NCI-H146 treated with DMSO at 0.1 percent for 48 hours (cell line): ENCODE results near the gene LDHD.
"Not testable (repeated sequence)": the region's sequence is repeated elsewhere in the genome, so short reads cannot be mapped to it uniquely, and the experiment has no call there.

Experiments used
- DNase-seq: peaks from one replicate; lab custom pipeline; 2025; ENCODE audit not compliant: unreplicated experiment; lab: John Stamatoyannopoulos, UW

Gene LDHD

GRCh38 chr16:75100603-75100990 lies 16.0 kb downstream of the LDHD start:
- no peak for DNase-seq

- DNase-seq, result no peak
Observed at GRCh38 chr16:75099738-75100602, 16.6 kb downstream of the LDHD start.

- DNase-seq, result no peak
Observed at GRCh38 chr16:75099075-75099667, 17.4 kb downstream of the LDHD start.

GRCh38 chr16:75097941-75098901 lies 18.4 kb downstream of the LDHD start:
- no peak for DNase-seq

- DNase-seq, result no peak
Observed at GRCh38 chr16:75097191-75097761, 19.3 kb downstream of the LDHD start.

DNA sequence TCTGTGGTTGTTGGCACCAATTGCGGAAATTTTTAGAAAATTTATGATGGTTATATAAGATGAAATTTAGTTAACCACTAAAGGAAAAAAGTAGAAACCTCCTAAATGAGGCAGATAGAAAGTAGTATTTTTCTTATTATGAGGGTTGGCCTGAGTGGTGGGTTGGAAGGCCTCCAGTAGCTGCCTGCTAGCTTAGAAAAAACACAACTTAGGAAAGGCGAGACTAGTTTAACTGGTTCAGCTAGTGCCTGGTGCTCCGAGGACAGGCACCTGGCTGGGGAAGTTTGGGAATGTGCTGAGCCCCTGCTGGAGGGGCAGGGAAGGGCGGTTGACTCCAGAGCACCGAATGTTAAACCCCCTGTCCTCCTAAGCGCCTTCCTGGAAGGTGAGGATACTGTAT lies 19.9 kb downstream of the LDHD start:
- no peak for DNase-seq

GRCh38 chr16:75095204-75095621 lies 21.4 kb downstream of the LDHD start:
- DNase-seq, result no peak

DNA sequence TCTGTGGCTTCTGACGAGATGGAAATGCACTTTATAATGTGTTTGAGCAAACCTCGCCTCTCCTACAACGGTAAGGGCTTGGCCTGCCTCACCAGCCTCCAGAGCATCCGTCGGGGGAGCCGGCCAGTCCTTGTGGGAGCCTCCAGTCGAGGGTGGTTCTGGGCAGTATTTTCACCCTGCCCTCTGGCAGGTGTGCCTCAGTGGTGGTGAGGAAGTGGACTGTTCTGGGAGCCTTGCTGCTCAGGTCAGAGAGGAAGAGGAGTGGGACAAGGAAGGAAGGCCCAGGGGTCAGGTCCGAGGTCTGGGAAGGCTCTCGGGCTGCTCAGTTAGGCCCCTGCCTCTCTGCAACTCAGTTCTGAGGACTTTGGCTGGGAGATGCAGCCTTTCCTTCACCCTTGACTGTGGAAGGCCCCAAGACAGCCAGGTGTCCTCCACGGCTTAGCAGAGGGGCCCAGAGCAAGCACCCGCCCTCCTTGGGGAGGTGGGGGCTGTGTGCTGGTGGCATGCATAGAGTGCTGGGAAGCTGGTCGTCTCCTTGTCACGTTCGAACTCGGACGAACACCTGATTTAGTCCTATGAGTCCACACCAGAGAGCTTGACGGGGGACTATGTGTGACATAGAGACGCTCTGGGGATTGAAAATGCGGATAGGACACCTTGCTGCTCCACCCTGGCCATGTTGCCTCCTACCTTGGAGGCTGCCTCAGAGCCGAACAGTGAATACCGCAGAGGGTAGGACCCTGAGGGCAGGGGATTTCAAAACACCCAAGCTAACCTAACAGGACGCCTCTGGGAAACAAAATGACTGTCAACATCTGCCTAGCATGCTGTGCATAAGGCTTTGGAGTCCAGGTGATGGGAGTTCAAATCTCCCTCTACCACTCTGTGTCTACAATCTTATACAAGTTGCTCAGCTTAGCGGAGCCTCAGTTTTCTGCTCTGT lies 22.7 kb downstream of the LDHD start:
- no peak for DNase-seq

DNA sequence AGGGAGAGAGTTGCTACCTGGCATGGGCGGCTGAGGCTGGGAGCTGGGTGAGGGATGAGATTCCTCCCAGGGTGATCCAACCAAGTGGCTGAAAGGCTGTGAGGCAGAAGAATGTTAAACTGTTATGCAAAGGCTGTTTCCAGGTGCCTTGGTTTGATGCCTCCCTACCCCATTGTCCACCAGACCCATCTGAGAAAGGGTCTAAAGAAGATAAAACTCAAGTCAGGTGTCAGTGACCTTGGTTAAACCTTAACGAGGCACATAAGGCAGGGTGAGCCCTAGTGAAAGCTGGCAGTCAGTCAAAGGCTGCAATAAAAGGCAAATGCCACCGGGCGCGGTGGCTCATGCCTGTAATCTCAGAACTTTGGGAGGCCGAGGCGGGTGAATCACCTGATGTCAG lies 23.8 kb downstream of the LDHD start:
- no peak for DNase-seq

GRCh38 chr16:75091619-75092018 lies 25.0 kb downstream of the LDHD start:
- DNase-seq, result not testable (repeated sequence)

DNA sequence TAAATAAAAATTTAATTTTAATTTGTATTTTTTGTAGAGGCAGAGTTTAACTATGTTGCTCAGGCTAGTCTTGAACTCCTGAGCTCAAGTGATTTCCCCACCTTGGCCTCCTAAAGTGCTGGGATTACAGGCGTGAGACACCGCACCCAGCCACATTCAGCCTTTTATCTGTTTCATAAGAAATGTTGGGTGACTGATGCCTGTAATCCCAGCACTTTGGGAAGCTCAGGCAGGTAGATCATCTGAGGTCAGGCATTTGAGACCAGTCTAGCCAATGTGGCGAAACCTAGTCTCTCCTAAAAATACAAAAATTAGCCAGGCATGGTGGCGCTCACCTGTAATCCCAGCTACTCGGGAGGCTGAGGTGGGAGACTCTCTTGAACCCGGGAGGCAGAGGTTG lies 25.7 kb downstream of the LDHD start:
- not testable (repeated sequence) for DNase-seq

DNA sequence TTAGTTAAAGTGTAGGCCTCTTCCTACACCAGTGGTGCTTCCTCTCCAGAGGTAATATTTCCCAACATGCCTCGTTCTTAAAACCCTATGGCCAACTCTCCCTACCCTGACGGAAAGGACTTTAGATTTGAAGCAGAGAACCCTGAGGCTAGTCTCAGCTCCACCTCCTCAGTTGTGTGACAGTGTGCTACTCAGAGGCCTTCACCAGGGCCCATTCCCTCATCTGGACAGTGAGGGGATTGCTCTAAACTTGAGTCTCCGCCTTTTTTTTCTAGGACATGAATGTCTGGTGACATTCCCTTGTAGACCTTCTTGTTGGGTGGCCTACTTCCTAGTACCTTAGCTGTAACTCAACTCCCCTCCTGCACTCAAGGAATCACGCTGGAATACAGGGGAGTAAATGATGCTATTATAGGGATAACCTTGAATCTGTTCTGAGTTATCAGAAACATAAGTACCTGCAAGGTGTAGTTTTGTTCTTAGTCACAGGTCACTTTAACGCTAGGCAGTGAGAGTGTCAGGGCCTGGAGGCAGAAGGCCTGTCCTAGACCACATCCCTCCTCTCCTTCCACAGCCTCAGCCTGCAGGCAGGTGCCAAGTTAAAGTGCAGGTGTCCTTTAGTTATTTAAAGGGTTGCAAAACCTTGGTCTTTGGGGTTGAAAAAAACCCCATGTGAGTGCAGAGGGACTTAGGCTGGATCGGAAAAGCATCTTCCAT lies 26.9 kb downstream of the LDHD start:
- DNase-seq, result no peak

DNA sequence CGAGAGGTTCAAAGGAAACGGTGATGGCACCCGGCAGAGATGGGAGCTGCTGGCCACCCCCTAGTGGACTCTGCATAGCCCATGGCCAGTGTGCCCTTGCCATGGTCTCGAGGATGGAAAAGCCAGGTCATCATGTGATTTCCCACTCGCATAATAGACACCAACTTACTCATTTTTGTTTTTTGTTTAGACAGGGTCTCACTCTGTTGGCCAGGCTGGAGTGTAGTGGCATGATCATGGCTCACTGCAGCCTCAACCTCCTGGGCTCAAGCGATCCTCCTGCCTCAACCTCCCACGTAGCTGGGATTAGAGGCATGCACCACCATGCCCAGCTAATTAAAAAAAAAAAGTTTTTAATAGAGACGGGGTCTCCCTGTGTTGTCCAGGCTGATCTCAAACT lies 27.6 kb downstream of the LDHD start:
- DNase-seq, result no peak

DNA sequence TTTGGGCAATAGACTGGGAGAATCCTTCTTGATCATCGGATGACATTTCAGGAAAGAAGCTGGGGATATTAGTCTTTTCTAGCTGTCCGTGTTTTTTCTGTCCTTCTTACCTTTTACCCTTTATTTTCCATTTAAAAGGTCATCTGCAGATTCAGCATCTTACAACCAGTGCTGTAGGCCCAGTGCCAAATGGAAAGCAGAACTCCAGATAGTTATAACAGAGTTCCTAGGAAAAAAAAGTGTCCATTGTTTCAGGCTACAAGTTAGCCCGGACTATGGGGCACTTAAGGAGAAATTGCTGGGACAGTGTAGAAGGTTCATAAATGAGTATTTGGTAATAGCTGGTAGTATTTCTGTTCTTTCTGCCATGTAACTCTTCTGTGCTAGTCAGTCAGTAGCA lies 28.4 kb downstream of the LDHD start:
- DNase-seq, result no peak

- peak; percentile 62 for DNase-seq
Observed at GRCh38 chr16:75087375-75087979, 29.1 kb downstream of the LDHD start.

DNA sequence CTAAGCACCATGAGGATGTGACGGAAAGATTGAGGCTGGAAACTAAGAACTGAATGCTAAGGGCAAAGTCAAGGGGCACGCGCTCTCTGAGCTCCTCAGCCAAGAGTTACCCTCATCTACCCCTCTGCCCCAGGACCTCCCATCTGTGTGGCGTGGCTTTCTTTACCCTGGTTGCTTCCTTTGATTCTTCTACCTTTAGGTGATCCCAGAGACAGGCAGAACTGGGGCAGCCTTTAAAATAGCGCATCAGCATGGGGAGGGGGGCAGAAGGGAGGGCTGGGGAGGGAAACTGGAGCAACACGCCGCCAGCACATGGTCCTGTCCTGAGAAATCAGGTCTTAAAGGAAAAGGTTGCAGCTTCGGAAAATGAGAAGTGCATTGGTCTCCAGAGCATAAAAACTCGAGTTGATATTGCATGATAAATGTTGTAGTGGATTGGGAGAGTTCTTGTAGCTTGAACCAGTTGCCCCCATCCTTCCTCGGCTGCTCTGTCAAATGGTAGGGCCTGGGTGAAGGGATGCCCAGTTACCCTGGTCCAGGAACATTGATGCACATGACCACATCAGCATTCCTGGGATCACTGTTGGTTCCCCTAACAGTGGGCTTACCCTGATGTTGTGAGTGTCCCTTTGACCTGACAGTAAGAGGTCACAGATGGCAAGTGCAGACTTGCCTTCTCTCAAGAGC lies 29.7 kb downstream of the LDHD start:
- no peak for DNase-seq

DNA sequence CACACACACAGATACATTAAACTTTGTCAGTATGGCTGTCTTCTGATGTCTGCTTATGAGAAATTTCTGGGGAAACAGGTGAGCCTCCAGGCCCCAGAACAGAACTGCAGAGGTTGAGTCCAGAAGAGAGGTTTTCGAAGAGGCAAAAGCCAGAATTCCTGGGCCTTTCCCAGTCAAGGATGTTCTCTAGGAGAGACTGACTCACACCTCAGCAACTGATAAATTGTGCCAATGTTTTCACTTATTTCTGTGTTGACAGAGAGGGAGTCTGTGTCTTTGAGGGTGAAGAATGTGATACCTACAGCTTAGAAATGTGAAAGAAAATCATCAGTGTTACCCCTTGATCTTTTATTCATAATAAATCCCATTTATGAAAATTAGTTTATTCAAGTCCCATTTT lies 30.3 kb downstream of the LDHD start:
- no peak for DNase-seq

- no peak for DNase-seq
Observed at GRCh38 chr16:75085556-75085955, 31.0 kb downstream of the LDHD start.
